Activated naive CD4-positive, alpha-beta T cell treated with anti-CD3 and anti-CD28 coated beads, Interleukin-2, amount 50 U/mL, for 72 hours (primary cell): ENCODE data around the gene SOAT2. TPM values are rescaled to one million over a fixed set of nuclear protein-coding genes. Genes with fewer than 3 reads are reported as not detected.

Experiments used
- ATAC-seq, 2 donors: fragments of 150-1000 bp; cut with Tn5 transposase; 2 replicates each; pipeline ENCODE4 v1.10.0; 2021; ENCODE audit warnings: mild to moderate bottlenecking in 2 of 2, moderate library complexity in 2 of 2
- DNase-seq, 2 donors: peaks; one replicate each; pipeline ENCODE4 v3.0.0; 2021 to 2022; ENCODE audit warnings: low spot score in 2 of 2
- H3K27ac Mint-ChIP-seq, 2 donors: one replicate each; pipeline ENCODE4 v1.8.0; 2022; ENCODE audit warnings: mild to moderate bottlenecking in 2 of 2, mixed read lengths in 2 of 2
- H3K36me3 Mint-ChIP-seq, 2 donors: one replicate each; pipeline ENCODE4 v1.8.0; 2022; ENCODE audit warnings: mixed read lengths in 2 of 2
- H3K9me3 Mint-ChIP-seq, 2 donors: one replicate each; pipeline ENCODE4 v1.8.0; 2022; ENCODE audit warnings: mixed read lengths in 2 of 2
- total RNA-seq, 2 donors: library from RNA; stranded (reverse); gene quantifications; one replicate each; pipeline ENCODE4 v1.2.3, GENCODE V29; 2022

SOAT2 gene
- total RNA-seq = under 1 TPM; 0.35 to 0.59 TPM

- ATAC-seq (peak; percentile 55 to 68), DNase-seq (no peak)
- H3K27ac Mint-ChIP-seq = peak within 1 kb of the TSS; percentile 4 to 16
- H3K36me3 Mint-ChIP-seq = no peaks in the 10 kb centered on the region
- no peaks in the 10 kb centered on the region for H3K9me3 Mint-ChIP-seq
These were observed at the start of gene SOAT2 for GRCh38 chr12:53102883-53103807. TSS of gene SOAT2 (plus strand) at chr12:53103486. CDS start at chr12:53103578, 92 bp downstream.

- Mint-ChIP-seq H3K9me3 (no peaks in the 10 kb centered on the region), H3K36me3 (no peaks in the 10 kb centered on the region), H3K27ac (peak overlapping the region; percentile 74 to 79)
- ATAC-seq (peak; percentile 93 to 94), DNase-seq (peak; percentile 91 to 93)
These were observed 49.0 kb upstream of the SOAT2 start for GRCh38 chr12:53054112-53054878.

GRCh38 chr12:53055471-53056266 lies 47.6 kb upstream of the SOAT2 start:
- no peak for DNase-seq
- ATAC-seq = no peak
- H3K27ac Mint-ChIP-seq = no peak overlapping the region
- H3K36me3 Mint-ChIP-seq = no peaks in the 10 kb centered on the region
- H3K9me3 Mint-ChIP-seq = no peaks in the 10 kb centered on the region

- DNase-seq (no peak), ATAC-seq (no peak)
- no peaks in the 10 kb centered on the region for H3K9me3 Mint-ChIP-seq
- no peak overlapping the region for H3K27ac Mint-ChIP-seq
- H3K36me3 Mint-ChIP-seq = no peaks in the 10 kb centered on the region
These were observed 47.0 kb upstream of the SOAT2 start for GRCh38 chr12:53056296-53056695.

- DNase-seq = no peak
- no peak overlapping the region for H3K27ac Mint-ChIP-seq
- H3K9me3 Mint-ChIP-seq = no peaks in the 10 kb centered on the region
These were observed 46.4 kb upstream of the SOAT2 start for GRCh38 chr12:53056901-53057300.

GRCh38 chr12:53057816-53058500 lies 45.3 kb upstream of the SOAT2 start:
- ATAC-seq (no peak), DNase-seq (no peak)
- Mint-ChIP-seq H3K27ac (no peak overlapping the region), H3K9me3 (no peaks in the 10 kb centered on the region), H3K36me3 (no peaks in the 10 kb centered on the region)

More at GRCh38 chr12:53056901-53057300, 46.4 kb upstream of the SOAT2 start:
- H3K36me3 Mint-ChIP-seq = no peaks in the 10 kb centered on the region
- ATAC-seq = no peak

- Mint-ChIP-seq H3K27ac (no peak overlapping the region), H3K9me3 (no peaks in the 10 kb centered on the region), H3K36me3 (no peaks in the 10 kb centered on the region)
- no peak for DNase-seq
- no peak for ATAC-seq
These were observed 44.4 kb upstream of the SOAT2 start for GRCh38 chr12:53058674-53059433.

GRCh38 chr12:53059434-53060063 lies 43.7 kb upstream of the SOAT2 start:
- H3K36me3 Mint-ChIP-seq = no peaks in the 10 kb centered on the region
- H3K9me3 Mint-ChIP-seq = no peaks in the 10 kb centered on the region
- DNase-seq (no peak), ATAC-seq (no peak)
- H3K27ac Mint-ChIP-seq = peak overlapping the region in 1 of 2 donors; percentile 9

GRCh38 chr12:53060064-53060720 lies 43.1 kb upstream of the SOAT2 start:
- peak overlapping the region in 1 of 2 donors; percentile 29 for H3K27ac Mint-ChIP-seq
- DNase-seq (no peak), ATAC-seq (no peak)
- H3K36me3 Mint-ChIP-seq = no peaks in the 10 kb centered on the region
- H3K9me3 Mint-ChIP-seq = no peaks in the 10 kb centered on the region

- H3K27ac Mint-ChIP-seq = no peak overlapping the region
- ATAC-seq (no peak), DNase-seq (no peak)
- H3K36me3 Mint-ChIP-seq = no peaks in the 10 kb centered on the region
- no peaks in the 10 kb centered on the region for H3K9me3 Mint-ChIP-seq
These were observed 42.5 kb upstream of the SOAT2 start for GRCh38 chr12:53060721-53061276.

- Mint-ChIP-seq H3K9me3 (no peaks in the 10 kb centered on the region), H3K36me3 (no peaks in the 10 kb centered on the region), H3K27ac (no peak overlapping the region)
- no peak for DNase-seq
- peak in 1 of 2 donors; percentile 23 for ATAC-seq
These were observed 41.8 kb upstream of the SOAT2 start for GRCh38 chr12:53061404-53062010.

- H3K9me3 Mint-ChIP-seq = no peaks in the 10 kb centered on the region
- no peaks in the 10 kb centered on the region for H3K36me3 Mint-ChIP-seq
- DNase-seq (peak in 1 of 2 donors; percentile 53), ATAC-seq (no peak)
- no peak overlapping the region for H3K27ac Mint-ChIP-seq
These were observed 41.0 kb upstream of the SOAT2 start for GRCh38 chr12:53062011-53062961.
